Adrenal gland (tissue), 5 donors: Measurements from ENCODE around the gene LSM14B.
A peak's percentile ranks its signal among the peaks of the same experiment; 100 is the strongest.

Experiments
- CTCF ChIP-seq, 6 experiments: fragments of 450-650 bp in 4 of 6; fragments of 200-600 bp in 2 of 6; sonication (generic) in 1 of 6; IDR thresholded peaks; 1 replicate in 5 of 6; 2 replicates in 1 of 6; pipeline versions ENCODE4 v1.5.1 to v1.8.0; 2016 to 2021; ENCODE audit warnings: antibody characterized with exemption in 6 of 6, mild to moderate bottlenecking in 2 of 6, moderate library complexity in 1 of 6
- POLR2A ChIP-seq, 2 donors: fragments of 450-650 bp; IDR thresholded peaks; one replicate each; pipeline ENCODE4 v1.6.1; 2017; ENCODE audit warnings: antibody characterized with exemption in 2 of 2, mild to moderate bottlenecking in 2 of 2, moderate library complexity in 1 of 2
- donor health status: DM: no; HTN: no; CAD: no.

- TF ChIP-seq CTCF (IDR thresholded peaks at IDR 0.05) (peak in 2 of 6 experiments; percentile 18 to 29), POLR2A (IDR thresholded peaks at IDR 0.05) (peak; percentile 76 to 96)
Measured at GRCh38 chr20:62182469-62183425, 60.5 kb downstream of the LSM14B start, which contains the start of gene MTG2.
